Hepatic stellate cell (primary cell): ENCODE measurements around the gene BID.

Source experiments
- DNase-seq: peaks from one replicate; pipeline ENCODE4 v3.0.0; 2011; ENCODE audit warnings: low spot score

The BID gene

GRCh38 chr22:17803609-17804270 is 29.5 kb upstream of the BID start:
- no peak for DNase-seq

DNA sequence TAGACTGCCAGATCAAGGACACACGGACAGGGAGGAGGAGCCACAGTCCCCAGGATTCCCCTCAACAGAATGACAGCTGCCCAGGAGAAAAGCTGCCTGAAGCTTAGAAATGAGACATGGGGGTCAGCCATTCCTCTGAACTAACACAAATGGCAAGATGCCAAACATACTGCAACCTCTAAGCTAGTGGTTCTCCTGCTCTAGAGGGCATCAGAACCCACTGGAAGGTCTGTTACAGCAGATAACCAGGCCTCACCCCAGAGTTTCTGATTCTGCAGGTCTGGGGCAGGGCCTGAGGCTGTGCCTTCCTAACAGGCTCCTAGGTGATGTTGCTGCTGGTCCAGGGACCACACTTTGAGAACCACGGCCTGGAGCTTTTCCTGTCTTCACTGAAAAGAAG is 28.6 kb upstream of the BID start:
- no peak for DNase-seq

- no peak for DNase-seq
Observed at GRCh38 chr22:17802411-17802810, 28.1 kb upstream of the BID start.

- DNase-seq: no peak
Observed at GRCh38 chr22:17797721-17798559, 23.7 kb upstream of the BID start.

- DNase-seq: no peak
Observed at GRCh38 chr22:17796695-17797094, 22.4 kb upstream of the BID start.

DNA sequence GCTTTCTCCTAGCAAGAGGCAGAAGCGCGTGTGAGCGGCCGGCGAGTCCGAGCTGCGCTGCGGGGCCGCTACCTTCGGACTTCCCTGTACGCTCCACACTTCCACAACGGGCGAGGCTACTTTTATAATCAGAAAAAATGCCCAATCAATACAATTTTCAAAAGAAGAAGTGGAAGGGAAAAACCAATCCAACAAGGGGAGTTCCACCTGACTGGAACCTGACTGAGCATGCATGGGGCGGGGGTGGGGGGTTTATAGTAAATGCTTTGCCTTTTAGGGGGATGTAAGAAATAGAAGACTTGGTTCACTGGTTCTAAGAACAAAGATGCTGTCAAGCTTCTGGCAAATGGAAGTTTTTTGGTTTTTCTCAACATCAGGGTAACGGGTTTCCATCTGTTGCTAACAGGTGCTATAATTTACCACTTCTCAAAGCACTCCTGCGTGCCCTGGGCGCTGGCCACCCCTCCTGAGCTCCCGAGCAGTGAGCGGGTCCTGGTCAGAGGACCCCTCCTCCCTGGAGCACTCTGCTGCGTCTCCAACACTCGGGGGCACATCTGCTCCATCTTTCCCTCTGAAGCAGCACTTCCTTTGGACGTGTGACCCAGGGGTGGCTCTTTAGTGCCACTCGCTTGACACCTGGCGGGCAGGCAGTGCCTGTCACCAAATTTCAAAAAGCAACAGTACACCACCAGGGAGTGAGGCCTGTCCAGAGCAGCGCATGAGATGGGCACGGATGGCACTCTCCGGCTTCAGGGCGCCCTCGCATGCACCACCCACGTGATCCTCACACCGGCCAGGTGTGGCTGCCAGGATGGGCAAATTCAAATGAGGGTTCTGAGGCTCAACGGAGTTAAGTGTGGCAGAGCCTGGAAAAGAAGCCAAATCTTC is 21.6 kb upstream of the BID start:
- DNase-seq: no peak

GRCh38 chr22:17794726-17795542 is 20.7 kb upstream of the BID start:
- DNase-seq: no peak

- DNase-seq: no peak
Observed at GRCh38 chr22:17792854-17793434, 18.7 kb upstream of the BID start.

DNA sequence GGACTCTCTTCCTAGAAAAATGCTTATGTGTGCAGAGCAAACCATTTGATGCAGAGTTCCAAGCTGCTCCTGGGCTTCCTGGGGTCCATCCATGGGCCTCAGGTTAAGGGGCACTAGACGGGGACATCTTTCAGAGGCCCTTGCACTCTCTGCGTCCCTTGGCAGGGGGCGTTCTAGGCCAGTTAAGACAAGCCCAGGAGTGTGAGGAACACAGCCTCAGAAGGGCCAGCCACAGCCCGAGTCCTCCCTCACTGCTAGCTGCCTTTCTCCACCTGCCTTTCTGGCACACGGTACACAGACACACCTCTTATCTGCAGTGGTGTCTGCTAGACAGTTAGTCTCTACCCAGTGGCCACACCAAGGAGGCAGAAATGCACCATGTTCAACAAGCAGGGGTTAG is 18.0 kb upstream of the BID start:
- no peak for DNase-seq

DNA sequence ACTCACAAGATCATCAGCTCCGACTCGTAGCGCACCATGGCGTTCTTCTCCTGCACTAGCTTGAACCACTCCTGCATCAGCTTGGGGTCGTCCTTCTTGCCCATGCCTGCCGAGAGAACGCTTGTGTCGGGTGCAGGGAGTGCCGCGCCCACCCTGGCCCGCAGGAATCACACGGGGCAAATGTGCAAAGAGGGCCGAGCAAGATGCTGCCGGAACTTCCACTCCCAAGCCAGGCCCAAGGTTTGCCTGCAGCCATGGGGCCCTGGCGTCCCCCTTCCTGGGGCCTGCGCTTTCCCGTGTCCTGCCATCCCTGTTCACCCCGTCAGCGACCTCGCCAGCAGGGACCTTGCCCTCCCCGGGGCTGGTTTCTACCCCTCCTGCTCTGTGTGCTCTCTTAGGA is 16.9 kb upstream of the BID start:
- no peak for DNase-seq

- no peak for DNase-seq
Observed at GRCh38 chr22:17789379-17790200, 15.3 kb upstream of the BID start.

DNA sequence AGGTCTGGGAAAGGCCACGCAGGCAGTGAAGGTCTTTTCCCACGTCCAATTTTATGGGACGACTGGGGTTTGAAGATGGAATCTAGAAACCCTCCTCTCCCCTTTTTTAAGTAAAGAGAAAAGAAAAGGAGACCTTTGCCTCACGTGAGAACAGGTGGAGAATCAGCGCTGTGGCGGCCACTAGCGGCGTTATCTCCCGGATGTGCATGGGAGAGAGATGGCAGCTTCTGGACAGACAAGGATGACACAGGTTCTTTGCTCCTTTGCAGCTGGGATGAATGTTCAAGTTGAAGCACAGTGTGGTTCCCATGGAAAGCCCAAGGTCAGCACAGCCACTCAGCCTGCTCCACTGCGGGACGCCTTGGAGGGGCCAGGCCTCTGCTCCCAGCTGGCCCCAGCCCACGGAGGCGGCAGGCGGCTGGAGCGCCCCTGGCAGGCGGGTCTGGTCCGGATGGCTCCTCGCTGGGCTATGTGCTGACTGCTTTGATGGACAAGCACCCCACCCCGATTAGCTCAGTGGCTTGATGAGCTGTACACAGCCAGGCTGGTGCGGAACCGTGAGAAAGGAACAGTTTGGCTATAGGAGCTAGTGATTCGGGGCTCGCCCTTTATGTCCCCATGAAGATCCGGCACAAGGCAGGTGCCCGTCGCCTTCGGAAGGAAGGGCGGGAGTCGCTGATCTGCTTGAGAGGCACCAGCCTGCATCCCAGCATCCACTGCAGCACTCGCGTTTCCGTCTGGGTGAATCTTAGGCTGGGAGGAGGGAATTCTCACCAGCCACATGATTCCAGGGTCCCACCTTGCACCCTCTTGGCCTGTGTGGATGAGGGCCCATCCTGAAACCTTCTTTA is 14.5 kb upstream of the BID start:
- no peak for DNase-seq

DNA sequence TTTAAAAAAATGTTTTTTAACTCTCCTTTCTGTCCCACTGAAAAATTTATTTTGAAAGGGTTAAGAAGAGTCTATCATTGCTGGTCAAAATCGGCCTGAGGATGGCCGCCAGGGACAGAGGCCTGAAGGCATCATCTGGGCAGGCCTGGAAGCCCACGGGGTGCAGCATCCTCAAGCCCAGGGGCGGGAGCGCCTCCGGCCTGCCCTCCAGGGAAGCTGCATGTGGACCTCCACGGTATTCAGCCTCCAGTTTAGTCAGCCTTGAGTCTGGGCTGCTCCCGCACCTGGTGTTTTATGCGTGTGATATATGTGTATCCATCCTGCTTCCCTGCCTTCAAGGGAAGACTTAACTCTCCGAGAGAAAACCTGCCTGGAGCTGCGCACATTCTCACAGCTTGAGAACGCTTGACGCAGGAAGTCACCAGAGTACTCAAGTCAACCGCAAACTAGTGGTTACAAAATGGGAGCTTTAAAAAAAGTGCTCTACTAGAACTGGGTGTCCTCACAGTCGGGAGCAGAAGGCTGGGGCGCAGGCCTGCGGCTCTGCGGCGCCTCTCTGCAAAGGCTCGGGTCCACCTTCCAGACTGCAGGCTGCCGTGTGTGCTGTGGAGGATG is 13.6 kb upstream of the BID start:
- DNase-seq: no peak

- no peak for DNase-seq
Observed at GRCh38 chr22:17787241-17787640, 13.0 kb upstream of the BID start.

DNA sequence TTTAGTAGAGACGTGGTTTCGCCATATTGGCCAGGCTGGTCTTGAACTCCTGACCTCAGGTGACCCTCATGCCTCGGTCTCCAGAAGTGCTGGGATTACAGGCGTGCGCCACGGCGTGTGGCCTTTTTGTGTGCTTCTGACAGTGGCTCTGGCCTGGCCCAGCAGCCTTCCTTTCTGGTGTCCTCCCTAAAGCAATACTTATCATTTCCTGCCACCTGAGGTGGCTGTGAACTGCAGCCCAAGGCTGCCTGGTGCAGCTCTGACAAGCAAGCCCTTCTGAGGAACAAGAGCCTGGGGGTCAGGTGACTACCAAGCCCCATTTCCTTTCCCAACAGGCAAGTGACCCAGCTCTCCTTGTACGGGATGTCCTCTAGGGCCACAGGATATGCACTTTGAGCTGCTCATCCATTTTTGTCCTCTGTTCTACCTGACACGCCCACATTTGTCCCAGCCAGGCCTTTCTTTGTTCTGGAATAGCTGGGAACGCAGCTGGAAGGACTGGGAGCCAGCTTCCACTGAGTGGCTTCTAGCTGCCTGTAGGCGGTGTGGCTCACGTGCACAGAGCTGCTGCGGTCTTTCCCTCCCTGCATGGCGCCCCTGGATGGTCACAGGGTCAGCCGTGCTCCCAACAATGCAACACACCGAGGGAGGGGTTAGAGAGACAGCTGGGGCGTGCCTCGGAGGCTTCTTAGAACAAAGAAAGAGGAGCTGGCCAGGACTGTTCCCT is 12.3 kb upstream of the BID start:
- DNase-seq: no peak

- DNase-seq: peak; percentile 50
Observed at GRCh38 chr22:17785185-17786184, 11.2 kb upstream of the BID start.

GRCh38 chr22:17784776-17785175 is 10.5 kb upstream of the BID start:
- DNase-seq: no peak
